22Rv1 (cell line): ENCODE data around the gene ITGAV.

Experiments used
- CTCF ChIP-seq: fragments of 450-650 bp; IDR thresholded peaks from 2 replicates; pipeline ENCODE4 v1.5.1; 2017; ENCODE audit warnings: mild to moderate bottlenecking
- ZFX ChIP-seq: fragments of 450-650 bp; IDR thresholded peaks from 2 replicates; pipeline ENCODE4 v1.6.1; 2017; ENCODE audit warnings: antibody characterized with exemption, borderline replicate concordance

GRCh38 chr2:186670831-186671230, 81.0 kb downstream of the ITGAV start:
- no peak for TF ChIP-seq CTCF
- no peak for TF ChIP-seq ZFX
